Activated CD4-positive, alpha-beta T cell treated with anti-CD3 and anti-CD28 coated beads for 1 hour (primary cell): ENCODE results near the gene CACNA1B.
"Not testable (repeated sequence)": the region's sequence is repeated elsewhere in the genome, so short reads cannot be mapped to it uniquely, and the experiment has no call there.

Experiments used
- DNase-seq: peaks from one replicate; pipeline ENCODE4 v3.0.0-alpha.2; 2020

Gene CACNA1B

GRCh38 chr9:138077126-138077525, 199.5 kb downstream of the CACNA1B start:
- DNase-seq, result no peak

- DNase-seq, result no peak
These were observed 200.4 kb downstream of the CACNA1B start for GRCh38 chr9:138077898-138078540.

- DNase-seq, result no peak
These were observed 201.3 kb downstream of the CACNA1B start for GRCh38 chr9:138078846-138079245.

- no peak for DNase-seq
These were observed 203.4 kb downstream of the CACNA1B start for GRCh38 chr9:138080979-138081378.

GRCh38 chr9:138082918-138083636, 205.5 kb downstream of the CACNA1B start:
- peak; percentile 4 for DNase-seq

GRCh38 chr9:138083873-138084272, 206.3 kb downstream of the CACNA1B start:
- no peak for DNase-seq

- DNase-seq, result no peak
These were observed 208.0 kb downstream of the CACNA1B start for GRCh38 chr9:138085568-138085967.

- DNase-seq, result not testable (repeated sequence)
These were observed 214.5 kb downstream of the CACNA1B start for GRCh38 chr9:138092057-138092456.

GRCh38 chr9:138094028-138094427, 216.4 kb downstream of the CACNA1B start:
- DNase-seq, result no peak

GRCh38 chr9:138095813-138096518, 218.4 kb downstream of the CACNA1B start:
- no peak for DNase-seq

GRCh38 chr9:138096519-138096845, 218.9 kb downstream of the CACNA1B start:
- no peak for DNase-seq

GRCh38 chr9:138097501-138097991, 220.0 kb downstream of the CACNA1B start:
- DNase-seq, result no peak

GRCh38 chr9:138098116-138098907, 220.7 kb downstream of the CACNA1B start:
- DNase-seq, result no peak

GRCh38 chr9:138098908-138099791, 221.6 kb downstream of the CACNA1B start:
- no peak for DNase-seq

- no peak for DNase-seq
These were observed 222.4 kb downstream of the CACNA1B start for GRCh38 chr9:138099803-138100598.

- DNase-seq, result no peak
These were observed 223.2 kb downstream of the CACNA1B start for GRCh38 chr9:138100711-138101350.

- DNase-seq, result no peak
These were observed 224.1 kb downstream of the CACNA1B start for GRCh38 chr9:138101444-138102234.

GRCh38 chr9:138102246-138103051, 224.9 kb downstream of the CACNA1B start:
- no peak for DNase-seq
